Endothelial cell of umbilical vein (primary cell): ENCODE measurements around the gene SEL1L2. TPM values are rescaled to one million over a fixed set of nuclear protein-coding genes. Genes with fewer than 3 reads are reported as not detected.

ENCODE experiments used
- BruUV-seq: library from RNA; stranded (reverse); fragments of 400-500 nt; replicated peaks from 2 replicates; lab custom pipeline; 2021; lab: Mats Ljungman, UMichigan
- CTCF ChIA-PET: fragments of 300-600, 350-600 bp; sonication (Branson Sonifier 250); formaldehyde crosslinking; loops from one replicate; lab custom pipeline; 2021; ENCODE audit warnings: antibody characterized with exemption, inconsistent platforms; lab: Charles Lee
- POLR2A ChIA-PET: fragments of 300-600, 350-600 bp; sonication (Branson Sonifier 250); formaldehyde crosslinking; loops from one replicate; lab custom pipeline; 2021; ENCODE audit warnings: antibody characterized with exemption, inconsistent platforms; lab: Charles Lee
- DNase-seq: peaks from one replicate; pipeline ENCODE4 v3.0.0-alpha.2; 2011; ENCODE audit warnings: low read depth, low spot score
- FAIRE-seq: peaks from 2 replicates; lab custom pipeline; 2011; peaks lifted over from hg19 to GRCh38; lab: Jason Lieb, UNC
- H2AFZ ChIP-seq: 2 replicates; pipeline ENCODE4 v1.6.0; 2012; ENCODE audit warnings: low read depth, low read length, control low read depth, inconsistent platforms
- H3K27ac ChIP-seq: 2 replicates; pipeline ENCODE4 v1.5.1; 2011; ENCODE audit warnings: low read depth, mild to moderate bottlenecking, control low read depth, low read length, moderate library complexity; ENCODE audit not compliant: insufficient read depth
- H3K27me3 ChIP-seq, 2 experiments: 2 replicates each; pipeline versions ENCODE4 v1.6.0 to v1.6.1; 2011; ENCODE audit warnings: low read length in 2 of 2, mixed read lengths in 1 of 2; ENCODE audit not compliant: control insufficient read depth in 2 of 2, insufficient read depth in 2 of 2
- H3K36me3 ChIP-seq, 2 experiments: 2 replicates in 1 of 2; 3 replicates in 1 of 2; pipeline ENCODE4 v1.5.1; 2011; ENCODE audit warnings: low read length in 2 of 2, mild to moderate bottlenecking in 1 of 2, moderate library complexity in 1 of 2; ENCODE audit not compliant: control insufficient read depth in 2 of 2, insufficient read depth in 2 of 2; ENCODE audit errors: extremely low read depth in 1 of 2
- H3K4me1 ChIP-seq: 3 replicates; pipeline ENCODE4 v1.5.1; 2011; ENCODE audit warnings: mild to moderate bottlenecking, low read length; ENCODE audit not compliant: control insufficient read depth, insufficient read depth; ENCODE audit errors: extremely low read depth
- H3K4me2 ChIP-seq: 2 replicates; pipeline ENCODE4 v1.6.1; 2011; ENCODE audit warnings: low read length, control low read depth, mixed read lengths; ENCODE audit not compliant: insufficient read depth
- H3K4me3 ChIP-seq, 3 experiments: fragments of 200-600 bp in 1 of 3; sonication (generic), shearing (Covaris generic) in 1 of 3; replicated peaks in 1 of 3; 2 replicates each; pipeline ENCODE4 v1.5.1; 2011 to 2016; ENCODE audit warnings: control low read depth in 3 of 3, low read length in 3 of 3, mild to moderate bottlenecking in 2 of 3, inconsistent platforms in 1 of 3, low read depth in 1 of 3, moderate library complexity in 1 of 3; ENCODE audit not compliant: insufficient read depth in 1 of 3
- H3K79me2 ChIP-seq: 2 replicates; pipeline ENCODE4 v1.6.0; 2012; ENCODE audit warnings: low read length, inconsistent platforms; ENCODE audit not compliant: control insufficient read depth, insufficient read depth
- H3K9ac ChIP-seq: replicated peaks from 2 replicates; pipeline ENCODE3; 2011; ENCODE audit warnings: low read length, control low read depth; ENCODE audit not compliant: insufficient read depth; ENCODE audit errors: extremely low read depth
- H3K9me1 ChIP-seq: replicated peaks from 3 replicates; pipeline ENCODE4 v1.6.0; 2011; ENCODE audit warnings: mild to moderate bottlenecking, low read length; ENCODE audit not compliant: control insufficient read depth, insufficient read depth; ENCODE audit errors: extremely low read depth
- H3K9me3 ChIP-seq: replicated peaks from 2 replicates; pipeline ENCODE4 v1.5.1; 2012; ENCODE audit warnings: low read length, inconsistent platforms; ENCODE audit not compliant: control insufficient read depth, insufficient read depth
- H4K20me1 ChIP-seq: replicated peaks from 2 replicates; pipeline ENCODE3; 2011; ENCODE audit warnings: mild to moderate bottlenecking, low read length; ENCODE audit not compliant: control insufficient read depth, insufficient read depth; ENCODE audit errors: extremely low read depth
- CTCF ChIP-seq, 2 donors: IDR thresholded peaks; 1 replicate in 1 of 2; 2 replicates in 1 of 2; pipeline ENCODE4 v1.5.1; 2011; ENCODE audit warnings: low read length in 2 of 2, mild to moderate bottlenecking in 2 of 2, moderate library complexity in 2 of 2, control low read depth in 1 of 2, inconsistent platforms in 1 of 2, low read depth in 1 of 2; ENCODE audit not compliant: insufficient read depth in 1 of 2; ENCODE audit errors: extremely low read depth in 1 of 2
- EZH2 ChIP-seq: IDR thresholded peaks from 2 replicates; pipeline ENCODE4 v1.6.1; 2012; ENCODE audit warnings: borderline replicate concordance, low read depth, mild to moderate bottlenecking, moderate library complexity, low read length, inconsistent platforms; ENCODE audit not compliant: severe bottlenecking
- FOS ChIP-seq: IDR thresholded peaks from 2 replicates; pipeline ENCODE4 v1.6.1; 2011; ENCODE audit warnings: mild to moderate bottlenecking, low read length, moderate library complexity, borderline replicate concordance; ENCODE audit not compliant: insufficient read depth
- GATA2 ChIP-seq: IDR thresholded peaks from 2 replicates; pipeline ENCODE4 v1.7.0; 2011; ENCODE audit warnings: low read depth, mild to moderate bottlenecking, moderate library complexity, mixed read lengths, low read length; ENCODE audit not compliant: insufficient read length, insufficient read depth
- JUN ChIP-seq: IDR thresholded peaks from 2 replicates; pipeline ENCODE4 v1.6.1; 2011; ENCODE audit warnings: borderline replicate concordance, low read depth; ENCODE audit not compliant: insufficient read length, insufficient read depth
- MAX ChIP-seq: IDR thresholded peaks from 2 replicates; pipeline ENCODE4 v1.6.1; 2011; ENCODE audit not compliant: insufficient read depth, insufficient read length
- MYC ChIP-seq: IDR thresholded peaks from one replicate; pipeline ENCODE4 v1.6.1; 2011; ENCODE audit warnings: mild to moderate bottlenecking, low read depth, low read length
- POLR2AphosphoS5 ChIP-seq: IDR thresholded peaks from 2 replicates; pipeline ENCODE4 v1.6.1; 2012; ENCODE audit warnings: low read depth, mild to moderate bottlenecking, control low read depth, low read length, moderate library complexity; ENCODE audit not compliant: insufficient read depth
- dilution Hi-C: fragments of 300-500 bp; cut with MboI; formaldehyde crosslinking; loops from one replicate; pipeline ENCODE4 v1.15.0; 2019; ENCODE audit warnings: low sequenced_read_pairs; ENCODE audit not compliant: extremely low pct_ligation_motif_present
- intact Hi-C: fragments of 100-400 bp; cut with micrococcal nuclease; formaldehyde crosslinking; loops from one replicate; pipeline ENCODE4 v1.10.0; 2022
- polyA plus RNA-seq, 4 experiments: library from polyadenylated mRNA; depleted of rRNA in 3 of 4; stranded (reverse) in 3 of 4; unstranded in 1 of 4; fragments of >200 nt; gene quantifications; 2 replicates each; pipeline versions ENCODE4 v1.2.1 to v1.2.3, GENCODE V29; 2011 to 2012; ENCODE audit warnings: missing spikeins in 1 of 4
- total RNA-seq: library from RNA; stranded (reverse); gene quantifications from 2 replicates; pipeline ENCODE4 v1.2.3, GENCODE V29; 2021

SEL1L2 gene
- total and polyA plus RNA-seq, 2 donors (not counting 3 experiments of a cell fraction or from before 2014, with no cell fraction given) = not detected

- BruUV-seq = no TSS peak
- TF ChIP-seq MYC (no peak), MAX (no peak), CTCF (IDR thresholded peaks at IDR 0.05; ENCODE audit: extremely low read depth in 1 of 2, insufficient read depth in 1 of 2, low read depth in 1 of 2, low read length in 2 of 2) (no peak), GATA2 (no peak), EZH2 (no peak), POLR2AphosphoS5 (no peak), JUN (no peak), FOS (no peak)
- POLR2A ChIA-PET = no interaction called here
- no peaks in the 10 kb centered on the region for H3K9me1 ChIP-seq
- no peak overlapping the region for H3K4me2 ChIP-seq
- no peak overlapping the region for H3K9ac ChIP-seq
- no peaks in the 10 kb centered on the region for H3K27me3 ChIP-seq
- no peak overlapping the region for H3K4me3 ChIP-seq
- CTCF ChIA-PET = interaction anchor here (0.6 kb wide), 1 partner anchor 126 kb away, joined by 5 read pairs; no protein-coding TSS in a partner anchor
- DNase-seq = no peak
- dilution Hi-C loops = no loop called here
- FAIRE-seq = no peak
- intact Hi-C loops = no loop called here
- H3K27ac ChIP-seq = no peak overlapping the region
- H3K36me3 ChIP-seq = no peaks in the 10 kb centered on the region
- no peaks in the 10 kb centered on the region for H4K20me1 ChIP-seq
- H3K9me3 ChIP-seq = no peaks in the 10 kb centered on the region
- no peaks in the 10 kb centered on the region for H3K79me2 ChIP-seq
- no peak overlapping the region for H2AFZ ChIP-seq
- no peaks in the 10 kb centered on the region for H3K4me1 ChIP-seq
Observed at GRCh38 chr20:13898012-13898612, 92.3 kb downstream of the SEL1L2 start.
